SU-DHL-6 (cell line): ENCODE results near the gene C11orf86.

Source experiments
- H2AFZ ChIP-seq: fragments of 200-600 bp; sonication (generic); 2 replicates; pipeline ENCODE4 v1.6.1; 2014; ENCODE audit warnings: low read depth, mild to moderate bottlenecking, moderate library complexity, mixed read lengths, antibody characterized with exemption, low read length; ENCODE audit not compliant: severe bottlenecking
- H3F3A ChIP-seq: fragments of 200-600 bp; shearing (Covaris generic); 2 replicates; pipeline ENCODE4 v1.6.0; 2016; ENCODE audit warnings: antibody characterized with exemption, mild to moderate bottlenecking; ENCODE audit not compliant: insufficient read depth
- H3K27ac ChIP-seq: fragments of 200-600 bp; sonication (generic); 2 replicates; pipeline ENCODE4 v1.5.1; 2016; ENCODE audit warnings: low read depth, mild to moderate bottlenecking, low read length, moderate library complexity, mixed read lengths
- H3K27me3 ChIP-seq: fragments of 200-600 bp; sonication (generic), shearing (Covaris generic); 2 replicates; pipeline ENCODE4 v1.6.0; 2014; ENCODE audit warnings: mild to moderate bottlenecking, low read length
- H3K36me3 ChIP-seq: fragments of 200-600 bp; sonication (generic); 2 replicates; pipeline ENCODE4 v1.6.1; 2014; ENCODE audit warnings: mild to moderate bottlenecking, low read length, mixed read lengths
- H3K4me2 ChIP-seq: fragments of 300-600, 200-600 bp; shearing (Covaris generic), sonication (generic); 2 replicates; pipeline ENCODE4 v1.6.0; 2014; ENCODE audit warnings: low read length, low read depth, mild to moderate bottlenecking; ENCODE audit not compliant: poor library complexity, severe bottlenecking
- H3K4me3 ChIP-seq: fragments of 200-600 bp; sonication (generic); 2 replicates; pipeline ENCODE4 v1.5.1; 2014; ENCODE audit warnings: antibody characterized with exemption, low read length, mild to moderate bottlenecking, mixed read lengths; ENCODE audit not compliant: insufficient read depth, poor library complexity, severe bottlenecking
- H3K79me2 ChIP-seq: fragments of 200-600 bp; sonication (generic); 2 replicates; pipeline ENCODE4 v1.6.1; 2014; ENCODE audit warnings: mild to moderate bottlenecking, low read length, moderate library complexity; ENCODE audit not compliant: insufficient read depth
- H3K9ac ChIP-seq: fragments of 200-600 bp; sonication (generic); 2 replicates; pipeline ENCODE4 v1.7.0; 2014; ENCODE audit warnings: mild to moderate bottlenecking, low read length
- H3K9me2 ChIP-seq: fragments of 200-600 bp; sonication (generic); replicated peaks from 2 replicates; pipeline ENCODE4 v1.6.1; 2014; ENCODE audit warnings: low read length; ENCODE audit not compliant: insufficient read depth
- H3K9me3 ChIP-seq: fragments of 200-600 bp; sonication (generic); 2 replicates; pipeline ENCODE4 v1.6.1; 2014; ENCODE audit warnings: low read length, mixed read lengths; ENCODE audit not compliant: insufficient read depth
- H4K20me1 ChIP-seq: fragments of 200-600 bp; sonication (generic); 2 replicates; pipeline ENCODE4 v1.6.1; 2014; ENCODE audit warnings: low read depth, mild to moderate bottlenecking, antibody characterized with exemption, low read length, moderate library complexity, mixed read lengths
- CTCF ChIP-seq: fragments of 200-600 bp; sonication (generic); IDR thresholded peaks from one replicate; pipeline ENCODE4 v1.5.1; 2017; ENCODE audit warnings: antibody characterized with exemption, mild to moderate bottlenecking, low read length, moderate library complexity; ENCODE audit not compliant: insufficient read depth, poor library complexity, severe bottlenecking
- EZH2phosphoT487 ChIP-seq: fragments of 200-600 bp; sonication (generic), shearing (Covaris generic); conservative IDR thresholded peaks from 2 replicates; pipeline ENCODE4 v1.6.1; 2018; ENCODE audit warnings: mild to moderate bottlenecking, antibody characterized with exemption, low read length, moderate library complexity, mixed read lengths

Gene C11orf86

DNA sequence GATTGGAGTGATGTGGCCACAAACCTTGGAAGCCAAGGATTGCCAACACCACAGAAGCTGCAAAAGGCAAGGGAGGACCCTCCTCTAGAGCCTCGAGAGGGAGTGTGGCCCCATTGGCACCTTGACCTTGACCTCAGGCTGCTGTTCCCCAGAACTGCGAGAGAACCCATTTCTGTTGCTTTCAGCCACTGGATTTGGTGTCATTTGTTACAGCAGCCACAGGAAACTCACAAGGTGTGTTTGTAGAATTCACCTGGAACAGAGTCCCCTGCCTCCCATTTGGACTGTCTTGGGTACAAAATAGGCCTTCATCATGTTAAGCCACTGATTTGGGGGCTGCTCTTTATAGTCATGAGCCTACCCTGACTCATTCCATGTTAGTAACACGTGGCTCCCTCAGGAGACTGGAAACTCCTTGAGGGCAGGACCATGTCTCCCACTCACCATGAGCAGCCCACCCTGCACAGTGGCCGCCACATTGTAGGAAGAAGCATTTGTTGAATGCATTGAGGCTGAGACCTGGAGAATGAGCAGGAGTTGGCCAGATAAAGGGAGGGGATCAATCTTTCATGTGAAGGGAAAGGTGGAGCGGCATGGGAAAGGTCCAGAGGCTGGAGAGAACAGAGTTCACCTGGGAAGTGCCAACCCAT lies 8.3 kb downstream of the C11orf86 start:
- TF ChIP-seq EZH2phosphoT487 (no peak), CTCF (no peak)
- Histone ChIP-seq H3K27ac (no peak overlapping the region), H3K27me3 (no peaks in the 10 kb centered on the region), H4K20me1 (no peaks in the 10 kb centered on the region), H3K4me3 (no peak overlapping the region), H3K9me3 (no peaks in the 10 kb centered on the region), H3K9me2 (no peaks in the 10 kb centered on the region), H3K36me3 (no peaks in the 10 kb centered on the region), H3K4me2 (no peak overlapping the region), H3F3A (no peaks in the 10 kb centered on the region), H2AFZ (no peak overlapping the region), H3K79me2 (no peaks in the 10 kb centered on the region), H3K9ac (no peak overlapping the region)

- Histone ChIP-seq H2AFZ (no peak overlapping the region), H3K9me3 (no peaks in the 10 kb centered on the region), H3K27me3 (no peaks in the 10 kb centered on the region), H3K9me2 (no peaks in the 10 kb centered on the region), H3K4me3 (no peak overlapping the region), H4K20me1 (no peaks in the 10 kb centered on the region), H3K27ac (no peak overlapping the region), H3F3A (no peaks in the 10 kb centered on the region), H3K36me3 (no peaks in the 10 kb centered on the region), H3K4me2 (no peak overlapping the region), H3K9ac (no peak overlapping the region), H3K79me2 (no peaks in the 10 kb centered on the region)
- TF ChIP-seq EZH2phosphoT487 (no peak), CTCF (no peak)
These were observed 10.5 kb downstream of the C11orf86 start for GRCh38 chr11:66985508-66986177.

GRCh38 chr11:66986178-66986545 lies 11.1 kb downstream of the C11orf86 start:
- Histone ChIP-seq H2AFZ (no peak overlapping the region), H3K79me2 (no peaks in the 10 kb centered on the region), H4K20me1 (no peaks in the 10 kb centered on the region), H3K9ac (no peak overlapping the region), H3K36me3 (no peaks in the 10 kb centered on the region), H3K9me2 (no peaks in the 10 kb centered on the region), H3K27ac (no peak overlapping the region), H3K4me3 (no peak overlapping the region), H3K27me3 (no peaks in the 10 kb centered on the region), H3K4me2 (no peak overlapping the region), H3F3A (no peaks in the 10 kb centered on the region), H3K9me3 (no peaks in the 10 kb centered on the region)
- TF ChIP-seq EZH2phosphoT487: no peak
- TF ChIP-seq CTCF: no peak
